GM12892 (cell line): ENCODE data around the gene GSC.

Experiments
- DNase-seq: peaks from one replicate; pipeline ENCODE4 v3.0.0; 2011; ENCODE audit not compliant: insufficient read length
- FAIRE-seq: peaks from 2 replicates; lab custom pipeline; 2011; peaks lifted over from hg19 to GRCh38; lab: Jason Lieb, UNC
- POLR2A ChIP-seq: IDR thresholded peaks from 2 replicates; pipeline ENCODE4 v1.6.1; 2011; ENCODE audit warnings: low read depth, low read length, control low read depth
- POLR2AphosphoS5 ChIP-seq: IDR thresholded peaks from 2 replicates; pipeline ENCODE4 v1.6.1; 2011; ENCODE audit warnings: low read depth, low read length, control low read depth
- TAF1 ChIP-seq: IDR thresholded peaks from 2 replicates; pipeline ENCODE4 v1.6.1; 2011; ENCODE audit warnings: low read depth, mild to moderate bottlenecking, control low read depth, low read length, borderline replicate concordance

The GSC gene

GRCh38 chr14:94770815-94771157, 873 bp upstream of the GSC start:
- no peak for DNase-seq
- FAIRE-seq: no peak
- TF ChIP-seq POLR2A (no peak), TAF1 (no peak), POLR2AphosphoS5 (no peak)

- FAIRE-seq (no peak), DNase-seq (no peak)
- TF ChIP-seq POLR2A (no peak), POLR2AphosphoS5 (no peak), TAF1 (no peak)
These were observed 387 bp upstream of the GSC start for GRCh38 chr14:94770251-94770749.

DNA sequence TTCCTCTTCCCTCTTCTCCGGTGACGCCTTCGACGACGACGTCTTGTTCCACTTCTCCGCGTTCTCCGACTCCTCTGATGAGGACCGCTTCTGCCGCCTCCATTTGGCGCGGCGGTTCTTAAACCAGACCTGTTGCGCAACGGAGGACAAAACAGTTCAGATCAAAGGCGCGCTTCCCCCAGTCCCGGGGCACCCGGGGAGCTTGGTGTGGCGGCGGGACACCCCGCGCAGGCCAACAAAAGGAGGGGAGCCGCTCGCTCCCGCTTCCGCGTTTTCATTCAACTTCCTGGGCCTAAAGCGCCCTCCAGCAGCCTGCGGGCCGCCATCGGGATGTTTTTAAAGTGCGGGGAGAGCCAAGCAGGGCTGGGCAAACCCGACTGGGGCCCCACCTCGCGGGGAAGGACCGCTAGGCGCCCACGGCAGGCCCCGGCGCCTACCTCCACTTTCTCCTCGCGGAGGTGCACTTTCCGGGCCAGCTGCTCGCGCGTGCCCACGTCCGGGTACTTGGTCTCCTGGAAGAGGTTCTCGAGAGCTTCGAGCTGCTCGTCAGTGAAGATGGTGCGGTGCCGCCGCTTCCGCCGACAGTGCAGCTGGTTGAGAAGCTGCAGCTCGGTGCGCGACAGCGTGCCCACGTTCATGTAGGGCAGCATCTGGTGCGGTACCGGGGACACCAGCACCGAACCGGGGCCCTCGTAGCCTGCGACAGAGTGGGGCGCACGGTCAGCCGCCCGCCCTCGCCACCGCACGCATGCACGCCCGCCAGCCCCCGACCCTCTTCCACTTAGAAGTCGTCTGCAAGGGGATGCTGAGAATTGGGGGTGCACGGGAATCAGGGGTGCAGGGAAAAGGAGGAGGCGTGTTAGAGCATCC, 1.2 kb downstream of the GSC start:
- FAIRE-seq: no peak
- TF ChIP-seq POLR2A (no peak), POLR2AphosphoS5 (no peak), TAF1 (no peak)
- DNase-seq: no peak

- no peak for FAIRE-seq
- TF ChIP-seq POLR2AphosphoS5 (no peak), TAF1 (no peak), POLR2A (no peak)
- no peak for DNase-seq
These were observed 1.8 kb downstream of the GSC start for GRCh38 chr14:94768141-94768520.

DNA sequence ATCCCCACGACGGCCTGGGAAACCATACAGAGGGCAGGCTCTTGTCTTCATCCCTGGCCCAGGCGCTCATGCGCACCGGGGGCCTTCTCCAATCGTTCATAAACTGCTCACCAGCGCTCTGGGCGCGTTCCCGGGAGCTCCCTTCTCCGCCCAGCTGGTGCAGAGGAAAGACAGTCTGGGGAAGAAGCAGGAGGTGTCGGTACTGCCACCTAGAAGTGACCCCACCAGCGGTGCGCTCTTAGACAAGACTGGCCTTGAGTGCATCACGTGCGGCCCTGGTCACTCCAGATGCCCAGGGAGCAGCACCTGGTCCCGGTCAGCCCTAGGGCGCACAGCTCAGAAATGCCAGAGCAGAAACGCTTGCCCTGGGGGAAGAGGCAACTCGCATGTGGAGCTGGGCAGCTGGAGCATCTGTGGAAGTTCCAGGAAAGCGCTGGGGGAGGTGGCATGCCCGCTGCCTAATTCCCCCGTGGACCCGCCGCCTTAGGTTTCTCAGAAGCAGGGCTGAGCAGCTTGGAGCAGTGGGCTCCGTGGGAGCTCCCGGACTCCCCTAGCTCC, 2.5 kb downstream of the GSC start:
- no peak for DNase-seq
- TF ChIP-seq POLR2AphosphoS5 (no peak), POLR2A (no peak), TAF1 (no peak)
- FAIRE-seq: no peak

- no peak for FAIRE-seq
- TF ChIP-seq POLR2AphosphoS5: no peak
- DNase-seq: no peak
These were observed 5.3 kb downstream of the GSC start for GRCh38 chr14:94764573-94764972.

GRCh38 chr14:94762431-94762830, 7.5 kb downstream of the GSC start:
- no peak for DNase-seq
- TF ChIP-seq POLR2AphosphoS5: no peak
- TF ChIP-seq POLR2A: no peak
- TF ChIP-seq TAF1: no peak
- no peak for FAIRE-seq

GRCh38 chr14:94761997-94762377, 7.9 kb downstream of the GSC start:
- FAIRE-seq (no peak), DNase-seq (no peak)
- TF ChIP-seq POLR2A (no peak), TAF1 (no peak), POLR2AphosphoS5 (no peak)

- no peak for DNase-seq
- FAIRE-seq: no peak
- no peak for TF ChIP-seq POLR2AphosphoS5
- no peak for TF ChIP-seq TAF1
- TF ChIP-seq POLR2A: no peak
These were observed 8.4 kb downstream of the GSC start for GRCh38 chr14:94761348-94761996.

- DNase-seq (no peak), FAIRE-seq (no peak)
- TF ChIP-seq POLR2A (no peak), POLR2AphosphoS5 (no peak), TAF1 (no peak)
These were observed 13.5 kb downstream of the GSC start for GRCh38 chr14:94756310-94756882.

DNA sequence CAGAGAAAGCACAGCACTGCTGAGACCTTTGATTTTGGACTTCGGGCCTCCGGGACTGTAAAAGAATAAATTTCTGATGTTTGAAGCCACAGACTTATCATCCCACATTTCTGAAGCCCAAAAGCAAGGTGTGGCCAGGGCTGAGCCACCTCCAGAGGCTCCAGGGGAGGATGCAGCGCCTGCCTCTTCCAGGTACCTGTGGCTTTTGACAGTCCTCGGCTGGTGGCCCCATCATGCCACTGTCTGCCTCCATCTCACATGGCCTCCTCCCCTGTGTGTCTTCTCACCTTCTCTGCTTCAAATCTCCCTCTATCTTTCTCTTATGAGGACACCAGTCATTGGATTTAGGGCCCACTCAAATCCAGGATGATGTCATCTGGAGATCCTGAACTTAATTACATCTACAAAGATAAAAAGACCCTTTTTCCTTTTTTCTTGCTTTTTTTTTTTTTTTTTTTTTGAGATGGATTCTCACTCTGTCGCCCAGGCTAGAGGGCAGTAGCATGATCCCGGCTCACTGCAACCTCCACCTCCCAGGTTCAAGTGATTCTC, 15.4 kb downstream of the GSC start:
- no peak for DNase-seq
- no peak for TF ChIP-seq POLR2A
- TF ChIP-seq TAF1: no peak
- no peak for TF ChIP-seq POLR2AphosphoS5
- no peak for FAIRE-seq
